CD4-positive, alpha-beta T cell treated with Interleukin-17A for 4 hours (primary cell): ENCODE results near the gene ZNF292.
"Not testable (repeated sequence)": the region's sequence is repeated elsewhere in the genome, so short reads cannot be mapped to it uniquely, and the experiment has no call there.

Source experiments
- DNase-seq: peaks from one replicate; pipeline ENCODE4 v3.0.0-alpha.2; 2020; ENCODE audit warnings: mixed read lengths

Gene ZNF292

GRCh38 chr6:87164004-87164403 lies 8.6 kb downstream of the ZNF292 start:
- no peak for DNase-seq

GRCh38 chr6:87164506-87164905 lies 9.1 kb downstream of the ZNF292 start:
- DNase-seq = no peak

- no peak for DNase-seq
These were observed 9.8 kb downstream of the ZNF292 start for GRCh38 chr6:87165185-87165584.

- no peak for DNase-seq
These were observed 16.7 kb downstream of the ZNF292 start for GRCh38 chr6:87171938-87172633.

DNA sequence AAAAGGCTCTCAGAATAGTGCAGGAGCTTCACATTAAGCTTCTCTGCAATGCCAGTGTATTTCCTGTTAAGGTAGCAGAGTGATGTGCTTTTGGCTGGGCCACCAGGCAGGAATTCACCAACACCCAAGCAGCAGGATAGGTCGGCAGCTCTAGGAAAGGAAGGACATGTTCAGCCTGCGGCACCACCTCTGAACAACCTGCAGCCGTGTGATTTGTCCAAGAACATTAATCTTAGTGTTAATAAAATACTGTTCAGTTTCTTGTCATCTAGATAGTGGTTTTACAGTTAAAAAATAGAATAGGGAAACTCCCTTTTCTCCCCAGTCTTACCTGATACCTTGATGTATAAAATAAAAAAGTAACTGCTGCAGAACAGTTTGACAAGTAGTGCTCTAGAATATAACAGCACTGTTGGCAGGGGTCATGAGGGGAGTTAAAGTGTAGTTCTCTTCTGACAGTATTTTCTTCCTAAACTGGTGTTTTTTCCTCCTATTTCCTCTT lies 18.8 kb downstream of the ZNF292 start:
- DNase-seq = no peak

DNA sequence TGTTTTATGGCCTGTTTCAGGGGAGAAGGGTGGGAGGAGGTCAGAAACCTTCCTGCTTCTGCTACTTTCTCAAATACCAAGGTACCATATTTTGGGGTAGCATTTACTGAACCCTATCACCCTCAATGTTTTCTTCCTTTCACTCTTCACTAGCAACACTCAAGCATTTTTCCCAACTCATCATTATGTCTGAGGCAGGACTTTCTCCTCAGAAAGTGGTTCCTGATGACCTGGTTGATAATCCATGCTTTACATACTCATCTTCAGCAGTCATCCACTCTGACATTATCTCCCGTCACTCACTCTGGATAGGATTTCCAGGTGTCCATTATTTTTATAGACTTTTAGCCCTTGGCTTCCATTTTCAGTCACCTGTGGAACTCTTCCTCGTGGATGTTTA lies 21.1 kb downstream of the ZNF292 start:
- no peak for DNase-seq

DNA sequence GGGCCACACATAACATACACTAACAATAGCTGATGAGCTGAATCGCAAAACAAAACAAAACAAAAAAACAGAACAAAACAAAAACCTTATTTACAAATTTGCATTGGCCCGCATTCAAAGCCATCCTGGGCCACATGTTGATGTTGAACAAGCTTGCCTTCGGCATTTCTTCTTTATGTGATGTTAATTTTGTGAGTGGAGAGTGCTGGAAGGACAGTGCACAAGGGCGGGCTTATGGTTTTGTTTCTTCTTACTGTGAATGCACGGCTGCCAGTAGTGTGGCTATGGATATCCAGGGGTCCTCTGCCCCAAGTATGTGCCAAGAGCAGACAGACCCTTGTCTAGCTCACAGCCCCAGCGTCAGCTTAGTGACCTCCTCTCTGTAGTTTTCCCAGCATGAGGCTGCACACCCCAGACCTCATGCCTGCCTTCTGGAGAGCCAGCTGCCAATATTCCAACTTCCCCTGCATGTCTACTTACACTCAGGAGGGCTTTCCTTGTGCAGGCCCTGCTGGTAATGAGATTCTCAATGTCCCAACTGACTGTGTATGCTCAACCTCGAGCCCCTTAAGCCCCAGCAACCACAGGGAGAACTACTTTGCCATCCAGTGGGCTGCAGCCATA lies 24.9 kb downstream of the ZNF292 start:
- no peak for DNase-seq

DNA sequence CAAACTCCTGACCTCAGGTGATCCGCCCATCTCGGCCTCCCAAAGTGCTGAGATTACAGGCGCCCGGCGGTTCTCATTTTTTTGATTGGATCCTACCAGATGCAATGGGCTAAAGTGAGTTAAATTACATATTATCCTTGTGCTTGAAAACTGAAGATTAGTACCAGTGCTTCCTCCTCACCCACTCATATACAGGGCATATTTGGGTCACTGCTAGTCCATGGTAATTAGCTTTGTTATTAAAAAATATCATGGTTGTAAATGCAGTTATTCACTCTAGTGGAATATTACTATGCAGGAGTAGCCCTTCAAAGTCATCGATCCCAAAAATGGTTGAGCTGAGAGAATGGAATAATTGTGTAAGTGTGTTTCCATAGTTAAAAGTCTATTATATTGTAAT lies 26.5 kb downstream of the ZNF292 start:
- no peak for DNase-seq

DNA sequence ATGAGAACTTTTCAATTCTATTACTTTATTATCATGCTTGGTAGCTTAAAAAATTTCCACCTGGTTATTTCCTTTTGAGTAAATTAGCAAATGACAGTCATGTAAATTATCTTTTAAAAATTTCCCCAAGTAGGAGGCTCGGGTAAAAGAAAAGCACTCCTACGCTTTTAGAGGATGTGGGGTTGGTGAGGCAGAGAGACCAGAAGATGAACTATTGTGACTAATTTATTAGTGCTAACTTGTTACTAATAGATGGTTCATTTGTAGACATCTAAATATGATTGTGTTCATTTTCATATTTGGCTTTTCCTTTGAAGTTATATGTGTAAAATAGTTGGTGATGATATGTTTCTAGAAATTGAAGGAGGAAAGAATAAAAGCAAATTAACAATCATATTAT lies 27.0 kb downstream of the ZNF292 start:
- no peak for DNase-seq

DNA sequence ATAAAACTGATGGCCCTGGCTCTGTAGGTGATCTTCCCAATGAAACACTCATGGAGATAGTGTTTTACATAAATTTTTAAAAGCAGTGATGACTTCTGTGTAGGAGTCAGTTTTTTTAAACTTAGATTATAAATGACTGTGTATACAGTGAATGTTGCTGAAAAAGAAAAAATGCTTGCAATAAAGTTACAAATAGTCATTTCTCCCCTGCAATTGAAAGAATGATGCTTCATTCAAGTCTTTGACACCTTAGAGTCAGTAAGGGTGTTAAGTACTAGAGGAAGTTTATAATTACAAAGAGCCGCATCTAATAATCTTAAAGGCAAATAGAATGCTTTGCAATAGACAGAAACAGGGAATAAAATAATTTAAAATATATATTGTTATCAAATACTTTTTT lies 27.6 kb downstream of the ZNF292 start:
- DNase-seq = no peak

DNA sequence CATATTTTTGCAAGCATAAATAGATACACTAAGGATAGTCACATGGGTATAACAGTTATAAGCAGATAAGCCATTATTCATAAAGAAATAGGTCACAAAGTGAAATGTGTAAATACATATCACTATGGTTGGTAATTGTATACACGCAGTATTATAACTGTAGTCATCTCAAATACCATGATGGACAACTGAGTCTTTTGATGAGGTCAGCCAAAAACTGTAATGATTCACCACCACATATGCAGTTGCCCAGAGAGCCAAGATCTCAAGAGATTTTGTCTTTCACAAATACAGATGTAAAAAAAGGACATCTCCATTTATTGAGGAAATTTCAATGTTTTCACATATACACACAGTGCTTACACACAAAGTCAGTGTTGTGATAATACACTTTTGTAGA lies 28.3 kb downstream of the ZNF292 start:
- no peak for DNase-seq

DNA sequence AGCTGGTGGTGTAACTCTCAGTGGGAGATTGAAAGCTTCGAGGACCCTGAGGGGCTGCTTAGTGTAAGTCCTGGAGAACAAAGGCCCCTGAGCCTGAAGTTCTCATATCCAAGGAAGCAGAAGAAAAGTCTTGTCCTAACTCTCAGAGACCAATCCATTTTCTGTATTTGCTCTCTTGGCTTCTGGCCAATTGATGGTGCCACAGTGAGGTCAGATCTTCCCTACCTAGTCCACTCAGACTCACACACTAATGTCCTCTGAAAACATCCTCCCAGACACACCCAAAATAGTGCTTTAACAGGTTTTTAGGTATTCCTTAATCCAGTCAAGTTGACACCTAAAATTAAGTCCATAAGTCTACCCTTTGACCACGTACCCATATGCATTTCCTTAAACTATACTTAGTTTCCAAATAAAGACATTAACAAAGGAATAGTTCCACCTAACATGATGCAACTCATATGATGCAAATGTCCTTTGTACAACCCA lies 29.4 kb downstream of the ZNF292 start:
- no peak for DNase-seq

GRCh38 chr6:87196275-87196842 lies 41.0 kb downstream of the ZNF292 start:
- no peak for DNase-seq

DNA sequence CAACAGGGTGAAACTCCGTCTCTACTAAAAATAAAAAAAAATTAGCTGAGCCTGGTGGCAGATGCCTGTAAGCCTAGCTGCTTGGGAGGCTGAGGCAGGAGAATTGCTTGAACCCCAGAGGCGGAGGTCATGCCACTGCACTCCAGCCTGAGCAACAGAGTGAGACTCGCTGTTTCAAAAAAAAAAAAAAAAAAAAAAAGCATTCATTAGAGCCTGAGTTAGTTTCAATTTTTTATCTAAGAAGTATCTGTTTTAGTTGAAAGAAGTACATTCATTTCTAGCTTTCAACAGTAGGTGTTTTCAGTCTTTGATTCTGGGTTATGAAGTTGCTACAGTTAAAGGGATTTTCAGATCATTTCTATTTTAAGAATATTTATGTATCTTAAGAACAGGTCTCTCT lies 42.2 kb downstream of the ZNF292 start:
- no peak for DNase-seq

DNA sequence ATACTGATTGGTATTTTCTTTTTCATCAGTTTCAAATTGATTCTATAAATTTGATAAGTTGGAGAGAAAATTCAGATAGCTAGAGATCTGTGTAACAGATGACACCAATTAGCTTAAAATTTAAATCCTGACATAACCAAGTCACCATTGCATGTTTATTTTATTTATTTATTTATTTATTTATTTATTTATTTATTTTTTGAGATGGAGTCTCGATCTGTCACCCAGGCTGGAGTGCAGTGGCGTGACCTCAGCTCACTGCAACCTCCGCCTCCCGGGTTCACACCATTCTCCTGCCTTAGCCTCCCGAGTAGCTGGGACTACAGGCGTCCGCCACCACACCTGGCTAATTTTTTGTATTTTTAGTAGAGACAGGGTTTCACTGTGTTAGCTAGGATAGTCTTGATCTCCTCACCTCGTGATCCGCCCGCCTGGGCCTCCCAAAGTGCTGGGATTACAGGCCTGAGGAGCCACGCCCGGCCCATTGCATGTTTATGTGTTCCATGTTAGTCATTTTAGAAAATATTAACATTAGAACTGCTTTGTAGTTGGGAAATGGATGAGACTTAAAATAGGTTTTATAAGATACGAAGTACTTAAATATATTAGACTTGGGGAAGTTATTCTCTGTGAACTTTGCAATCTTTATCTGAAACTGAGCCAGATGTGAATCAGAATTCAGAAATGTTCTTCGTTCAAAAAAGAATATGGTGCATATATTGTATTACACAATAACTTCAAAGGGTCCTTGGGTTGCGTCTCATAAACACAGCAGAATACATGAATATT lies 42.9 kb downstream of the ZNF292 start:
- not testable (repeated sequence) for DNase-seq

DNA sequence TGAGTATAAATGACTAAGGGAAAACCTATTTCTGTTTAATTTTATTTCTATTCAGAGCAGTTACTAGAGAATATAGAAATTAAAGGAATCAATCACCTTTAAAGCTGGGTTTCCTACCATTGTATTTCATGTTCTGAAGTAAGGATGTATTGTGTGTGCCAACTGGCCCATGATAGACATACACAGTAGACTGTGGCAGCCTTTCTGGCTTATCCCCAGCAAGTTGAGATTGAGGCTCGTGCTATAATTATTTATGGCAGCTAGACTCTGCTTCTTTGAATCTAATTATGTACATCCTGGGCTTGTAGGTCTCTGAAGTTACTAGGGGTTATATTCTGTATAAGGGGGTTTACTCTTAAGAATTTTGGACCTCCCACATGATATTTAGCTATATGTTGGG lies 44.4 kb downstream of the ZNF292 start:
- no peak for DNase-seq

- DNase-seq = no peak
These were observed 45.3 kb downstream of the ZNF292 start for GRCh38 chr6:87200469-87201175.

- DNase-seq = no peak
These were observed 48.2 kb downstream of the ZNF292 start for GRCh38 chr6:87203448-87204023.

DNA sequence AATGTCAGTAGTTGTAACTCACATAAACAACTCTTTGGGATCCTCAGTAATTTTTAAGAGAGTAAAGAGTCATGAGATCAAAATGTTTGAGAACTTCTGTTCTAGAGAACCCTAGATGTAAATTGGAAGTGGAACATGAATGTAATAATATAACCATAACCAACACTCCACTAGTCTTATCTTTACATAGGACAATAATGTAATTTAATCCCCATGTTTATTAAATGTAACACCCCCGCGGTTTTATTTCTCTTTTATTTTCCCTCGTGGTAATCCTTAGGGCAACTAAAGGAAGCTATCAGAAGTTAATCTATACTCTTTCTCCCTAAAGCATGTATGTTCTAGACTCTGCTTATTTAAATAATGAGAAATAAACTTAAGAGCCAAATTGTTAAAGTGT lies 54.4 kb downstream of the ZNF292 start:
- no peak for DNase-seq

DNA sequence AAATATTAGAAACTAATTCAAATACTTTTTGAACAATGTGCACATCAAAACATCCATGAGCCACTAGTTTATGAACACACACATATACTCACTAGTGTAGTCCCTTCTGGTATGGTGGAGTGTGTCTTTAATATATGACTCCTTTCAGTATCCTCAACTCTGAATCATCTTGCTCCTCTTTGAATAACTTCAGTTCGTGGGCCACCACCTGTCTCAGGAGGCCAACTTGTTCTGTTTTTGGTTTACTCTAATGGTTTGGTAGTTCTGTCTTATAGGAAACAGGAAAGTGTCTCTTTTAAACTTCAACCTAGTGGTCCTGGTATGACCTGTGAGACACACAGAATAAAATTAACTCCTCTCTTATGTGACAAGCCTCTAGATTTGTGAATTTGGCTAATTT lies 55.6 kb downstream of the ZNF292 start:
- no peak for DNase-seq

- no peak for DNase-seq
These were observed 57.2 kb downstream of the ZNF292 start for GRCh38 chr6:87212596-87212995.

GRCh38 chr6:87213364-87213763 lies 58.0 kb downstream of the ZNF292 start:
- no peak for DNase-seq
